Measurements from ENCODE around the gene WDR74. TPM values are rescaled to one million over a fixed set of nuclear protein-coding genes. Genes with fewer than 3 reads are reported as not detected.

WDR74 gene
- total and polyA plus RNA-seq, 8 donors, result 27.7 to 67.9 (median 46.6) TPM

DNA sequence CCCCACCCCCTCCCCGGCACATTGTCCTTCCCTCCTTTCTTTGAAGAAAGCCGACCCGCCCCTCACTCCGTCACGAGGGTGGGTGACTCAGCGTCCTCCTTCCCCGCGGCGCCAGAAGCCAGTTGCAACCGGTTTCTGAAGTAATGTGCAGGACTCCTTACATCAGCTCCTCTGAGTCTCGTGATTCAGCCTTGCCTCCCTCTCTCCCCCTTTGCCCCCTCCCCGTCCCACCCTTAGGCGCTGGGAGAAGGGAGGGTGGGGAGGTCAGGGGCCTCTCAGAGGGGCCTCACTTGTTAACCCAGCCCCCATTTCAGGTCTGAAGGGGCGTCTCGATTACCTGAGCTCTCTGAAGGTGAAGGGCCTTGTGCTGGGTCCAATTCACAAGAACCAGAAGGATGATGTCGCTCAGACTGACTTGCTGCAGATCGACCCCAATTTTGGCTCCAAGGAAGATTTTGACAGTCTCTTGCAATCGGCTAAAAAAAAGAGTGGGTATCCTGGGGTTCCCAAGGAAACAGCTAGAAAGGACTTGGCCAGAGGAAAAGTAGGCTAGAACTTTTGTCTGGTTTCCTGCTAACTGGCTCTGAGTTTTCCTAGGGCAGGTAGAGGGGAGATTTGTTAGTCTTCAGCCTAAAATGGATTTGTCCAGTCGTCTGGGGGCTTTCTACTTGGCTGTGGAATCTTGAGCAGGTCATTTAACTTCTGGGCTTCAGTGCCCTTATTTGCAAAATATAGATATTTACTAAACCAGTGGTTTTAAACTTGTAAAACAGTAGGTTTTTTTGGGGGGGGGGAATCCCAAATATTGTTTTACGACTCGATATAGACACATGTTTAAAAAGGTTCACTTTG is 42.4 kb upstream of the WDR74 start:
- intact Hi-C loops (cut with DNase I; ENCODE audit: low total_unique reads), result no loop called here
- H3K4me1 ChIP-seq, result peaks cover 43 to 87% (median 70%) of the 10 kb centered on the region in 4 donors
- peaks cover 36 to 47% (median 43%) of the 10 kb centered on the region in 4 donors for H3K36me3 ChIP-seq
- H3K4me3 ChIP-seq, result peak overlapping the region; percentile 79 to 96 (median 91)
- DNase-seq, result peak; percentile 94 to 98
- peak; percentile 33 to 82 (median 77) for TF ChIP-seq POLR2AphosphoS5 (IDR thresholded peaks at IDR 0.05)
- TF ChIP-seq, protein P1, sequence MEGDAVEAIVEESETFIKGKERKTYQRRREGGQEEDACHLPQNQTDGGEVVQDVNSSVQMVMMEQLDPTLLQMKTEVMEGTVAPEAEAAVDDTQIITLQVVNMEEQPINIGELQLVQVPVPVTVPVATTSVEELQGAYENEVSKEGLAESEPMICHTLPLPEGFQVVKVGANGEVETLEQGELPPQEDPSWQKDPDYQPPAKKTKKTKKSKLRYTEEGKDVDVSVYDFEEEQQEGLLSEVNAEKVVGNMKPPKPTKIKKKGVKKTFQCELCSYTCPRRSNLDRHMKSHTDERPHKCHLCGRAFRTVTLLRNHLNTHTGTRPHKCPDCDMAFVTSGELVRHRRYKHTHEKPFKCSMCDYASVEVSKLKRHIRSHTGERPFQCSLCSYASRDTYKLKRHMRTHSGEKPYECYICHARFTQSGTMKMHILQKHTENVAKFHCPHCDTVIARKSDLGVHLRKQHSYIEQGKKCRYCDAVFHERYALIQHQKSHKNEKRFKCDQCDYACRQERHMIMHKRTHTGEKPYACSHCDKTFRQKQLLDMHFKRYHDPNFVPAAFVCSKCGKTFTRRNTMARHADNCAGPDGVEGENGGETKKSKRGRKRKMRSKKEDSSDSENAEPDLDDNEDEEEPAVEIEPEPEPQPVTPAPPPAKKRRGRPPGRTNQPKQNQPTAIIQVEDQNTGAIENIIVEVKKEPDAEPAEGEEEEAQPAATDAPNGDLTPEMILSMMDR (IDR thresholded peaks at IDR 0.05), result no peak
- no peaks in the 10 kb centered on the region for H3K9me3 ChIP-seq
- 1 to 4% (median 2%) methylated on average over 17 to 21 of the region's 21 CpGs for WGBS, 5 donors
- no peaks in the 10 kb centered on the region for H3K27me3 ChIP-seq
- peak overlapping the region; percentile 99 to 100 (median 99) for H3K27ac ChIP-seq

DNA sequence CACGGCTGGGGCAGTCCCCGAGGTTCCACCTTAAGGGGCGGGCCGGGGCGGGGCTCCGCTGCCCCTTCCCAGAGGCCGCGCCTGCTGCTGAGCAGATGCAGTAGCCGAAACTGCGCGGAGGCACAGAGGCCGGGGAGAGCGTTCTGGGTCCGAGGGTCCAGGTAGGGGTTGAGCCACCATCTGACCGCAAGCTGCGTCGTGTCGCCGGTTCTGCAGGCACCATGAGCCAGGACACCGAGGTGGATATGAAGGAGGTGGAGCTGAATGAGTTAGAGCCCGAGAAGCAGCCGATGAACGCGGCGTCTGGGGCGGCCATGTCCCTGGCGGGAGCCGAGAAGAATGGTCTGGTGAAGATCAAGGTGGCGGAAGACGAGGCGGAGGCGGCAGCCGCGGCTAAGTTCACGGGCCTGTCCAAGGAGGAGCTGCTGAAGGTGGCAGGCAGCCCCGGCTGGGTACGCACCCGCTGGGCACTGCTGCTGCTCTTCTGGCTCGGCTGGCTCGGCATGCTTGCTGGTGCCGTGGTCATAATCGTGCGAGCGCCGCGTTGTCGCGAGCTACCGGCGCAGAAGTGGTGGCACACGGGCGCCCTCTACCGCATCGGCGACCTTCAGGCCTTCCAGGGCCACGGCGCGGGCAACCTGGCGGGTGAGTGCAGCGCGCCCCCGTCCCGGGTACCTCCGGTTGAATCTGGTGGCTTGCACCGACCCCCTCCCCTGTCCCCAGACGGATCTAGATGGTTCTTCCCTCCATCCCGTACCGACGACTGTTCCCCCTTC is 41.6 kb upstream of the WDR74 start, which contains the start of gene SLC3A2:
SLC3A2 (plus strand) TSS at position 94 of the 776 bp plus-strand sequence; CDS start at position 222, 128 bp downstream.
- no peaks in the 10 kb centered on the region for H3K27me3 ChIP-seq
- H3K36me3 ChIP-seq, result peaks cover 28 to 39% (median 35%) of the 10 kb centered on the region in 4 donors
- peaks cover 48 to 87% (median 67%) of the 10 kb centered on the region in 4 donors for H3K4me1 ChIP-seq
- WGBS, 5 donors, result 0 to 1% (median 0%) methylated on average over 25 to 69 of the region's 69 CpGs
- intact Hi-C loops (cut with DNase I; ENCODE audit: low total_unique reads), result no loop called here
- peak within 1 kb of the TSS; percentile 99 to 100 (median 99) for H3K27ac ChIP-seq
- TF ChIP-seq POLR2A (IDR thresholded peaks at IDR 0.05), result peak in 2 of 4 donors; percentile 95 to 98
- TF ChIP-seq POLR2AphosphoS5 (IDR thresholded peaks at IDR 0.05), result peak; percentile 99 to 100 (median 100)
- no peak for TF ChIP-seq EP300 (IDR thresholded peaks at IDR 0.05)
- TF ChIP-seq, protein P1 (IDR thresholded peaks at IDR 0.05), result peak in 5 of 7 experiments; percentile 42 to 75 (median 60)
- peak within 1 kb of the TSS; percentile 79 to 96 (median 91) for H3K4me3 ChIP-seq
- H3K9me3 ChIP-seq, result no peaks in the 10 kb centered on the region
- DNase-seq, result peak; percentile 92 to 96

DNA sequence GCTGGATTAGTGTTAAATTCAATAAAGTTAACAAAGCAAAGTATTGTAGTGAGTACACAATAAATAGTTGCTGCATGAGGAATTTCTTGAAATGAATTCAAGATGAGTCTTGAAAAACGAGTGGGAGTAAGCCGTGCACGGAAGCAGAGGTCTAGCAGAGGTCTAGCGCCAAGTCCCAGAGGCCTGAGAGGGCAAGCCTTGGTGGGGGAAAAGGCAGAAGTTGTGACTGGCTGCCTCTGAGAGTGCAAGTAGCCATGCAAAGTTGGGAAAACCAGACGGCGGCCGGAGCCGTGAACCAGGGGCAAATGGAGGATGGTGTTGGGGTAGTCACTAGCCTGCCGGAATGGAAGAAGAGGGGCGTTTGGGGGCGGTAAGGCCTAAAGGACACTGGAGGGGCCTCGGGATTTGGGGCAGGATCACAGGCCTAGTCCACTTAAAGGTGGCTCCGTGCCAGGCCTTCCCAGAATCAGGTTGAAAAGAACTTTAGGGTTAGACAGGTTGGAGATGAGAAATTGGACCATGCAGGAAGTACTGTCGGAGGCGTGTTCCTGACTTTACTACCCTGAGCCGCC is 40.9 kb upstream of the WDR74 start:
- Histone ChIP-seq H3K36me3 (peaks cover 21 to 32% (median 29%) of the 10 kb centered on the region in 4 donors), H3K27me3 (no peaks in the 10 kb centered on the region), H3K27ac (peak overlapping the region; percentile 99 to 100 (median 99)), H3K4me1 (peaks cover 55 to 87% (median 66%) of the 10 kb centered on the region in 4 donors), H3K9me3 (no peaks in the 10 kb centered on the region), H3K4me3 (peak overlapping the region; percentile 79 to 96 (median 91))
- intact Hi-C loops (cut with DNase I; ENCODE audit: low total_unique reads), result no loop called here
- TF ChIP-seq, protein P1 (IDR thresholded peaks at IDR 0.05), result no peak
- TF ChIP-seq EP300 (IDR thresholded peaks at IDR 0.05), result no peak
- no peak for TF ChIP-seq POLR2A (IDR thresholded peaks at IDR 0.05)
- TF ChIP-seq POLR2AphosphoS5 (IDR thresholded peaks at IDR 0.05), result no peak
- WGBS, 5 donors, result 1 to 3% (median 2%) methylated on average over 15 to 16 of the region's 16 CpGs
- DNase-seq, result peak in 1 of 2 donors; percentile 76

Measured in stomach (tissue), 9 donors.